Measurements from ENCODE around the gene XPNPEP3.

Gene XPNPEP3

DNA sequence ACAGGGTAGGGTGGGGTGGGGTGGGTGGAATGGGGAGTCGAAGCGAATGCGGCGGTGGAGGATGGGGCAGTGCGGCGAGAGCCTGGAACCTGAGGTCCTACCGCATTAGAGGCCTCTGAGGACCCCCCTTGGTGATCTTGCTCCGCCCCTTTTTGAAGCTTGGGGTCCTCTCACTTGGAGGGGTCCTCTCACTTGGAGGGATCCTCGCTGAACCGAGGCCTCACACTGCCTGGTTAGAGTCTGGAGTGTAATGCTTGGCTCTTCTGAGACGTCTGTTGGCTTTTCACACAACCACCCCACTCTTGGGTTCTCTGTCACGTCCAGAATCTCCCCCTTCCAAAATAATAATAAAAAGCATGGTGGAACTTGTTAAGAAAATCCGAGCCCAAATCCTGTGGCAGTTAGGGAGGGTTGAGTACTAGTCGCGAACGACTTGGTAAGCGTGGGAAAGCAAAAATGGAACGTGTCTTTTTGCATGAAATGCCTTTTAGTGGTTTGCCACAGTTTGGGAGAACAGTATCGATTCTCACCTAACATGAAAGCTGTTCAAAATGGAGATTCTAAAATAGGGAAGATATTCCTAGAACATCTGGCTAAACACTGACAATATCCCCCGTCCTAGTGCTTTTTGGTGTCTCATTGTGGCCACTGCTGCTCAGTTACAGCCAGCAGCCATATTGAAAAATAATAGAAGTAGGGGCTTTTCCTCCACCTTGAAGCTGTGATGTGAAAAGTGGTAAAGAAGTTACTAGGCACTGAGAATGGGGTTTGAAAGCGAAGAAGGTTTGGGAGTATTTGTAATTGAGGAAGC is 95.1 kb downstream of the XPNPEP3 start:
- DNase-seq: no peak

DNA sequence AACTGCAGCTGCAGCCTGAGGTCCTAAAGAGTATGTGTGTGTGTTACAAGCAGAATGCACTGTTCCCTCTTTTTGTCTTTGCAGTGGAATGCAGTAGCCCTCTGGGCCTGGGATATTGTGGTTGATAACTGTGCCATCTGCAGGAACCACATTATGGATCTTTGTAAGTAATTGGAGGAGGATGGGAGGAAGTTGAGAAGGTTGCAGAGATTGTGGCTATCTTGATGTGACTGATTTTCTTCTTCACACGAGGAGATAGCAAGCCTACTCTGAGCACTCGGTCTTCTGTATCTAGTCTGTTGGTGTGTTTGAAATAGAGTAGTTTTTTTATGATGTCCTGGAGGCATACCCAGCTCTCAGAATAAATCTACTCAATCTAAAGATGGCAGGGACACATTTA is 96.5 kb downstream of the XPNPEP3 start:
- DNase-seq: no peak

DNA sequence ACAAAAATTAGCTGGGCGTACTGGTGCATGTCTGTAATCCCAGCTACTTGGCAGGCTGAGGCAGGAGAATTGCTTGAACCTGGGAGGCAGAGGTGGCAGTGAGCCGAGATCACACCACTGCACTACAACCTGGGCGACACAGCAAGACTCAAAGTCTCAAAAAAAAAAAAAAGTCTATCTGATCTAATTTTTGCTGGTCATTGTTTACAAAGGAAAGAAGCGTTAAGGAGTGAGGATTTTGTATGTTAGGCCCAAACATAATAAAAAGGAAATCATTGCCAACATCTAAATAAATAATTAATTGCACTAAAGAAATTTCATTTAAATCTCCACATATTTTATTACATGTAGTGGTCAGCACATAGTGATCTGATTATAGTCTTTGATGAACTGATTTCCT is 97.2 kb downstream of the XPNPEP3 start:
- DNase-seq: no peak

DNA sequence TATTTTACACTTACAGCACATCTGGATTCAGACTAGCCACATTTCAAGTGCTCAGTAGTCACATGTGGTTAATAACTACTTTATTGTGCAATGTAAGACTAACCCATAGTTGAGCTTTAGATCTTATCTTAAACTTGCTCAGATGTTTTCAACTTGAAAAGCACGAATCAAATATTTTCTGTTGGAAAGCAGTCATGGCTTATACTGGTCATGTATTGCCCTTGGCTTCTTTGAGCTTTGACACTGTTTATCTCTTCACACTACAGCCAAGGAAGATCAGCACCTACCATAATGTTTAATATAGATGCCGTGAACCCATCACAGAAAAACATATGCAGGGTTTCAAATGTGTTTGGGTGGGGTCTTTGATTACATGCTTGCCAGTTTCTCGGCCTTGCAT is 98.6 kb downstream of the XPNPEP3 start:
- no peak for DNase-seq

DNA sequence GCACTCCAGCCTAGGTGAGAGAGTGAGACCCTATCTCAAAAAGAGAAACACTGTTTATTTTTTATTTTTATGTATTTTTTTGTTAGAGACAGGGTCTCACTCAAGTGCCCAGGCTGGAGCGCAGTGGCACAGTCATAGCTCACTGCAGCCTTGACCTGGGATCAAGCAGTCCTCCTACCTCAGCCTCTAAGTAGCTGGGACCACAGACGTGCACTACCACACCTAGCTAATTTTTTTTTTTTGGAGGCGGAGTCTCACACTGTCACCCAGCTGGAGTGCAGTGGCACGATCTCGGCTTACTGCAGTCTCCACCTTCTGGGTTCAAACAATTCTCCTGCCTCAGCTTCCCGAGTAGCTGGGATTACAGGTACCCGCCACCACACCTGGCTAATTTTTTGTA is 100.7 kb downstream of the XPNPEP3 start:
- no peak for DNase-seq

DNA sequence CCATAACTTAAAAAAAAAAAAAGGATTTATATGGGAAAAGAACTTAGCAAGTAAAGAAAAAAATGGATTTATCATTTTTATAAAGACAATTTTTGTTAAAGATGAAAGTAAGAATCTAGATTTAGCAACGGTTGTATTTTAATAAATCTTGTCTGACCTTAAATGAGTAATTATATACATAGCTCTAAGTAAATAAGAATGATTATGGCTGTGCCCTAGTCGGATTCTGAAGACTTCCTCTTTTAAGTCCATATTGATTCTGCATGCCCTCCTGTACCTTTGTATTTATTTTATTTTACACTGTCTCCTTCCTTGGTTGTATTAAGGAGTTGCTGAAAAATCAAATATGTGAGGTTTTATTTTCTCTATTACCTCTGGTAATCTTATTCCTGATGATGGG is 101.4 kb downstream of the XPNPEP3 start:
- no peak for DNase-seq

DNA sequence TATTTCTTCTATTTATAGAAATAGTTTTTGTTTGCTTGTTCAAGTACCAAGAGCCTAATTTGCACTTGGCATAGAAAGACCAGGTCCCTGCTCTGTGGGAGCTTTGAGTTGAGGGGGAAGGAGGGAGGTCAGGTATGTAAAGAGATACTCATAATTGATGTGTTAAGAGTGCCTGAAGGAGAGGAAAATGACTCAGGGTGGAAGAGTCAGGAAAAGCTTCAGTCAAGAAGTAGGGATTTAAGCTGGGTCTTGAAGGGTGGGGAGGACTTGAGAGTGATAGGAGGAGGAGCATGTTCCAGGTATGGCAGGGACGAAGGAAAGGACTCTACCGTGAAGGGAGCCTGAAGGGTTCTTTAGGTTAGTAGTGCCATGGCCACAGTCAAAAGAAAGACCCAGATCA is 103.2 kb downstream of the XPNPEP3 start:
- DNase-seq: no peak

GRCh38 chr22:40965936-40966725 is 109.2 kb downstream of the XPNPEP3 start:
- no peak for DNase-seq

DNA sequence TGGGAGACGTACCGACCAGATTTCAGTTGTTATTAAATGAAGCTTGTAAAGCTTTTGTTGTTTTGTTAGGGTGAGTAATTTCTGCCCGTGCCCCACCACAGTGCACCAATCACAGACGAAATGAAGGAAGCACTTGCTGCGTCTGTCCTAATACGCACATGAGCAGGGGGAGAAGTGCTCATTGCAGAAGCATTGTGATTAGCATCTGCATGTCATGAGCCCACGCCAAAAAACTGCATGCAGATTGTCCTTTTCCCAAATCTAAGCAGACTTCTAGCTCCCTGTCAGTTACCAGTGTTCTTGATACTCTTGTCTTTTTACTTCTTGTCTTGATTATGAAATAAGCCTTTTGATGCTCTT is 109.8 kb downstream of the XPNPEP3 start:
- no peak for DNase-seq

- no peak for DNase-seq
Measured at GRCh38 chr22:40967111-40967760, 110.3 kb downstream of the XPNPEP3 start.

DNA sequence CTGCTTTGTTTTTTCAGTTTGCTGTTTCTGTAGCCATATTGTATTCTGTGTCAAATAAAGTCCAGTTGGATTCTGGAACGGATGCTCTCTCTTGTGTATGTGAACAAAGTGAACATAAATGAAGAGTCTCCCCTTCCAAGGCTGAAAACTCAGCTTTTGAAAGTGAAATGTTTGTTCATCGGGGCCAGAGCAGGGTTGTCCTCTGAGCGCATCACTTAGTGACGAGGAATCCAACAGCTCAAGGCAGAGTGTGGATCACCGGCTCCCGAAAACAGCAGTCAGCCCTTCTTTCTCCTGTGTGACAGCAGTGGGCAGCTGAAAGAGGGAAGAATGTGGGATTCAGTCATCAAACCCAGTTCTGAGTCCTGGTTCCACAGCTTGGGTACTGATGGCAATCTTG is 115.6 kb downstream of the XPNPEP3 start:
- no peak for DNase-seq

DNA sequence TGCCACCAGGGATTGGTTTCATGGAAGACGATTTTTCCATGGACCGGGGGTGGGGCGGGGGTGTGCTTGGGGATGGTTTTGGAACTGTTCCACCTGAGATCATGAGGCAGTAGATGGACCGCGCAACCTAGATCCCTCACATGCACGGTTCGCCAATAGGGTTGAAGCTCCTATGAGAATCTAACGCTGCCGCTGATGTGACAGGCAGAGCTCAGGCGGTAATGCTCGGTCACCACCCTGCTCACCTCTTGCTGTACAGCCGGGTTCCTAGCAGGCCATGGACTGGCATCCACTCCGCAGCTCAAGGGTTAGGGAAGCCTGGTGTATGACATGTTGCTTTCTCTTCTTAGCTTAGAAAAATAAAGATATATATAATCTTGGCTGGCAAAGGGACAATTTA is 116.2 kb downstream of the XPNPEP3 start:
- no peak for DNase-seq

DNA sequence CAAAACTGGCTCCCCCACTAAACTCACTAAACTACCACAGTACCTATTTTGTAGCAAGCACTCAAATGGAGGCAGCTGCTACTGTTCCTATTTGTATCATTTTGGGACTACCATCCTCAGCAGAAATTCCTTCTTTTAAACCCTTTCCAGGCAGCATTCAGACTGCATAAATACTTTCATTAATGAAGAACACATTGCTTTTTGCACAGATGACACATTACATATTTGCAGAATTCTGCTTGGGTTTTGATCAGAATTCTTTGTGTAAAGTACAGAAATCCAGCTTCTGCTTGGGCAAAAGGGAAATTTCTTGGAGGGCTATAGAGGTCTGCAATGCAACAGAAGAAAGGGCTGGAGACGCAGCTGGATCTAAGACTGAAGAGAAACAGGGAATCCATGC is 118.4 kb downstream of the XPNPEP3 start:
- DNase-seq: no peak

- no peak for DNase-seq
Measured at GRCh38 chr22:40976866-40977700, 120.1 kb downstream of the XPNPEP3 start.

DNA sequence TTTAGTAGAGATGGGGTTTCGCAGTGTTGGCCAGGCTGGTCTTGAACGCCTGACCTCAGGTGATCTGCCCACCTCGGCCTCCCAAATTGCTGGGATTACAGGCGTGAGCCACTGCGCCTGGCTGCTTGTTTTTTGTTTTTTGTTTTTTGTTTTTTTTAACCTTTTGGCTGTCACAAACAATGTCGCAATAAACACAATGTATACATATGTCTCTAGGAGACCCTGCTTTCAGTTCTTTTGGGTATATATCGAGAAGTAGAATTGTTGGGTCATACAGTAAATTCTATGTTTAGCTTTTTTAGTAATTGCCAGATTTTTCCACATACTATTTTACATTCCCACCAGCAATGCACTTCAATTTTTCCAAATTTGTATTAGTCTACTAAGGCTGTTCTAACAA is 122.2 kb downstream of the XPNPEP3 start:
- no peak for DNase-seq

DNA sequence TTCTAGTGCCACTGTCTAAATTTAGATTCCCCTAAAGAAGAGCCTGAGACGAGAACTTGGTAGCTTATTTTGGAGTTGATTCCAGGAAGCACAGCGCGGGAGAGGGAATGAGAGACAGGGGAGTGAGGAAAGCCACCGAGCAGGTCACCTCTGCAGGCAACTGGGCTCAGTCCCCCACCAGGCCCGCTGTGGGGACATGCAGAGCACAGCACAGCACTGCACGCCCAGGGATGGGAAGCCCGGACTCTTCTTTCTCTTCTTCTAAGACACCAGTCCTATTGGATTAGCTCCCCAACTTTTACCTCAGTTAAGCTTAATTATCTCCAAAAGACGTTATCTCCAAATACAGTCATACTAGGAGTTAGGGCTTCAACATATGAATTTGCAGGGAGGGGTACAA is 122.9 kb downstream of the XPNPEP3 start:
- no peak for DNase-seq
